ENCODE results near the gene COL23A1.

Gene COL23A1

DNA sequence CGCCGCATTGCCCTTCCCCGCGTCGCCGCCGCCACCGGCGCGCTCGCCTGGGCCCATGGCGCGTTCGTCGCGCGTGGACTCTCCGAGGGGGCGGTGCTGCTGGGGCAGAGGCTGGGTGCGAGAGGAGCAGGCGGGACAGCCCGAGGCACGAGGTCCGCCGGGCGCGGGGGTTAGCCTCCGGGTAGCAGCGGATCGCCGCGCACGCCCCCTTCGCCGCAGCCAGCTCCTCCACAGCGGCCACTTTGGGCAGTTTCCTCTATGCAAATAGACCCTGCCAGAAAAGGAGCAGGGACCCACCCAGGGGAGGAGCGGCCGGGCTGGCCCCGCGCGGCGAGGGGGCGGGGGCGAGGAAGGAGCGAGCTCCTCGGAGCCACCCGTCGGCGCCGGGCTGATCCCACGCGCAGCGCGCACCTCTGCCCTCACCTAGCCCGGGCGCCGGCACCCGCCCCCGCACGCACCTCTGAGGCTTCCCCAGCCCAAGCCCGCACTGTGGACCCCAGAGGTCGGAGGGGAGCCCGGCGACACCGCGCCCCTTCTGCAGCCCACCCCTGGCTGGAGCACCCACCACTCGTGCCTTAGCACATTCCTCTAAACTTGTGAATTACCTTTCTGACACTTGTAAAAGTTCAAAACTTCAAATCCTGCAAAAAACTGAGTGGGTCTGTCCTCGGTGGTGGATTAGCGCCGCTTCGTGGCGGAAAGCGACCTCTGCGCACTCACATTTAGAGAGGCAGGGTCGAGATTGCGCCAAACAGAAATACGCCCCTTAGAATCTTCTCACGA lies at the start of gene COL23A1:
Gene COL23A1, minus strand, starts transcription at position 253 of the 783 bp plus-strand sequence.
- peak within 1 kb of the TSS; percentile 38 for H3K4me3 ChIP-seq (replicated peaks; ENCODE audit: low read depth, low read length)

GRCh38 chr5:178637356-178638074 lies 47.3 kb upstream of the COL23A1 start:
- DNase-seq (ENCODE audit: low read depth) = no peak
- H3K4me3 ChIP-seq (replicated peaks; ENCODE audit: low read depth, low read length) = no peak overlapping the region
- no peak for TF ChIP-seq CTCF (IDR thresholded peaks at IDR 0.05; ENCODE audit: low read length, missing control alignments)

More for the DNA sequence above, at the start of gene COL23A1:
- peak; percentile 53 for DNase-seq (ENCODE audit: low read depth)
- TF ChIP-seq CTCF (IDR thresholded peaks at IDR 0.05; ENCODE audit: low read length, missing control alignments) = peak; percentile 67

DNA sequence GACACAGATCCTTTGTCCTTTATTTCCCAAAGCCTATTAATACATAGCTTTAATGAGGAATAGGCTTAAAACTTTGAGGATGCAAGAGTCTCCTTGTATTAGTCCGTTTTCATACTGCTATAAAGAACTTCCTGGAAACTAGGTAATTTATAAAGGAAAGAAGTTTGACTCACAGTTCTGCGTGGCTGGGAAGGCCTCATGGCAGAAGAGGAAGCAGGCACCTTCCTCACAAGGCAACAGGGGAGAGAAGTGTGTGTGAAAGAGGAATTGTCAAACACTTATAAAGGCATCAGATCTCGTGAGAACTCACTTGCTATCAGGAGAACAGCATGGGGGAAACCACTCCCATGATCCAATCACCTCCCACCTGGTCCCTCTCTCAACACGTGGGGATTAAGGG lies 42.1 kb upstream of the COL23A1 start:
- no peak for DNase-seq (ENCODE audit: low read depth)
- H3K4me3 ChIP-seq (replicated peaks; ENCODE audit: low read depth, low read length) = no peak overlapping the region
- no peak for TF ChIP-seq CTCF (IDR thresholded peaks at IDR 0.05; ENCODE audit: low read length, missing control alignments)

- no peak for TF ChIP-seq CTCF (IDR thresholded peaks at IDR 0.05; ENCODE audit: low read length, missing control alignments)
- H3K4me3 ChIP-seq (replicated peaks; ENCODE audit: low read depth, low read length) = no peak overlapping the region
- no peak for DNase-seq (ENCODE audit: low read depth)
Measured at GRCh38 chr5:178630951-178631350, 40.8 kb upstream of the COL23A1 start.

- H3K4me3 ChIP-seq (replicated peaks; ENCODE audit: low read depth, low read length) = no peak overlapping the region
- DNase-seq (ENCODE audit: low read depth) = no peak
- no peak for TF ChIP-seq CTCF (IDR thresholded peaks at IDR 0.05; ENCODE audit: low read length, missing control alignments)
Measured at GRCh38 chr5:178630475-178630930, 40.3 kb upstream of the COL23A1 start.

DNA sequence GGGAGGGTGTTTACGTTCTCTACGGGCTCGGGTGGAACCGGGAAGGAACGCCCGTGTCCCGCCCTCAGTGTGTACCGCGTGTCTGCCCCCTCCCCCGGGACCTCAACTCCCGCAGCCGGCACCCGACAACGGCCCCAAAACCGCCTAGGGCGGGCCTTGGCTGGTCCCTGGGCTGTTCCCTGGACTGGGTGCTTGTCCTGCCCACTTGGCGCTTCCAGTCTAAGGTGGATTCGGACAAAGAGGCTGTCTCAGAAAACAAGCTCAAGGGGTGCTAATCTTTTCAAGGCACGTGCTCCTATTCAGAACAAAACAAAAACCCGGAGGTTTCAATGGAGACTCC lies 37.0 kb upstream of the COL23A1 start:
- no peak for TF ChIP-seq CTCF (IDR thresholded peaks at IDR 0.05; ENCODE audit: low read length, missing control alignments)
- peak overlapping the region; percentile 97 for H3K4me3 ChIP-seq (replicated peaks; ENCODE audit: low read depth, low read length)
- DNase-seq (ENCODE audit: low read depth) = no peak

Data from fibroblast of pulmonary artery (primary cell).